ENCODE measurements around the gene ELF1. TPM values are rescaled to one million over a fixed set of nuclear protein-coding genes. Genes with fewer than 3 reads are reported as not detected.

ELF1 gene
- total RNA-seq = 129 and 136 TPM in 2 replicates

DNA sequence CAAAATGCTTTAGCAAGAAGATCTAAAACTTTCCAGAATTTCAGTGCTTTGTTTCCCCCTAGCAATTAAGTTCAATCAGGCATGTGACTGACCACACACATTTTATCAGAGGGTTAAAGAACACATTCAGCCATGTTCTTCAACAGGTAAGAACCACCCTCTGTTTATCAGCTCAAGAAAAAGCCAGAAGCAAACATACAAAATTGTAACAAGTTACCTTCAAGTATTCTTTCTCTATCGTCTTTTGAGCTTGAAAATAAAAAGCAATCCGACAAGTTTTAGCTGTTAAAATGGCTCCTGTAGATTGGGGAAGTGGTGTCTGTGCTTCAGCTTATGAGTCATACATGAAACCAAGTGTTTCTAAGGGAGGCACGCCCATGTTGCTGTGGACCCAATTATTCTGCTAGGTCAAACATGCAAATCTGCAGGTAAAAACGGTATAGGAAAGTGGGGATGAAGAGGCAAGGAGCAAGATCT, at the start of gene ELF1:
ELF1 (minus strand) TSS at position 306 of the 477 bp plus-strand sequence. CDS start 37,262 bp downstream, outside the sequence.
- POLR2A ChIA-PET = interaction anchor here (0.6 to 7.9 kb wide), 17 partner anchors 12 to 1254 kb away, joined by 3 to 118 read pairs (median 6); partner anchors contain the start of gene WBP4
- CTCF ChIA-PET = interaction anchor here (0.6 to 2.4 kb wide), 10 partner anchors 14 to 242 kb away, joined by 3 to 11 read pairs (median 3); no protein-coding TSS in a partner anchor
- TF ChIP-seq, protein P1, sequence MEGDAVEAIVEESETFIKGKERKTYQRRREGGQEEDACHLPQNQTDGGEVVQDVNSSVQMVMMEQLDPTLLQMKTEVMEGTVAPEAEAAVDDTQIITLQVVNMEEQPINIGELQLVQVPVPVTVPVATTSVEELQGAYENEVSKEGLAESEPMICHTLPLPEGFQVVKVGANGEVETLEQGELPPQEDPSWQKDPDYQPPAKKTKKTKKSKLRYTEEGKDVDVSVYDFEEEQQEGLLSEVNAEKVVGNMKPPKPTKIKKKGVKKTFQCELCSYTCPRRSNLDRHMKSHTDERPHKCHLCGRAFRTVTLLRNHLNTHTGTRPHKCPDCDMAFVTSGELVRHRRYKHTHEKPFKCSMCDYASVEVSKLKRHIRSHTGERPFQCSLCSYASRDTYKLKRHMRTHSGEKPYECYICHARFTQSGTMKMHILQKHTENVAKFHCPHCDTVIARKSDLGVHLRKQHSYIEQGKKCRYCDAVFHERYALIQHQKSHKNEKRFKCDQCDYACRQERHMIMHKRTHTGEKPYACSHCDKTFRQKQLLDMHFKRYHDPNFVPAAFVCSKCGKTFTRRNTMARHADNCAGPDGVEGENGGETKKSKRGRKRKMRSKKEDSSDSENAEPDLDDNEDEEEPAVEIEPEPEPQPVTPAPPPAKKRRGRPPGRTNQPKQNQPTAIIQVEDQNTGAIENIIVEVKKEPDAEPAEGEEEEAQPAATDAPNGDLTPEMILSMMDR (IDR thresholded peaks at IDR 0.05) = no peak
- Mint-ChIP-seq H3K36me3 (ENCODE audit: low read depth) (peaks cover 31% of the 10 kb centered on the region), H3K4me3 (peak within 1 kb of the TSS; percentile 94), H3K27me3 (no peaks in the 10 kb centered on the region), H3K4me1 (peaks cover 46% of the 10 kb centered on the region), H3K9me3 (no peaks in the 10 kb centered on the region), H3K27ac (peak within 1 kb of the TSS; percentile 99)
- intact Hi-C loops (cut with micrococcal nuclease) = loop anchor here (1.0 to 10.0 kb wide), 9 partner anchors 34 to 1256 kb away; partner anchors contain the start of genes AKAP11, FOXO1, MTRF1 and NAA16
- DNase-seq (peak; percentile 26), ATAC-seq (ENCODE audit: low read depth) (peak; percentile 87)

DNA sequence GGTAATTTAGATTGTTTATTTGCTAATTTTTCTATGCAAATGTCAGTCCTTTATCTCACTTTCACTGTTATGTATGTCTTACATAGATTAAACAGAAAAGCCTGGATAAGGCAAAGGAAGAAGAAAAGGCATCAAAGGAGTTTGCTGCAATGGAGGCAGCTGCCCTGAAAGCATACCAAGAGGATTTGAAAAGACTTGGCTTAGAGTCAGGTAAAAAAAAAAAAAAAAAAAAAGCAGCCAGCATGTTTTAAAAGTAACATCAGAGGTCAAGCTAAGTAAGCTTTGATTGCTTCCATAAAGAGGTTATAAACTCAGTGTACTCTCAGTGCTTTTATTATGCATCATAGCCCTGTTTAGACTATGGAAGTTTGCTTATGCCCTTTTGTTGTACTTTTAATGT, 46.0 kb upstream of the ELF1 start:
- no peaks in the 10 kb centered on the region for H3K9me3 Mint-ChIP-seq
- CTCF ChIA-PET = no interaction called here
- peaks cover 14% of the 10 kb centered on the region for H3K4me1 Mint-ChIP-seq
- ATAC-seq (ENCODE audit: low read depth) (no peak), DNase-seq (no peak)
- peaks cover 2% of the 10 kb centered on the region for H3K27me3 Mint-ChIP-seq
- H3K36me3 Mint-ChIP-seq (ENCODE audit: low read depth) = peaks cover 61% of the 10 kb centered on the region
- intact Hi-C loops (cut with micrococcal nuclease) = no loop called here
- H3K27ac Mint-ChIP-seq = no peak overlapping the region
- POLR2A ChIA-PET = no interaction called here
- H3K4me3 Mint-ChIP-seq = no peak overlapping the region
- TF ChIP-seq, protein P1 (IDR thresholded peaks at IDR 0.05) = no peak

DNA sequence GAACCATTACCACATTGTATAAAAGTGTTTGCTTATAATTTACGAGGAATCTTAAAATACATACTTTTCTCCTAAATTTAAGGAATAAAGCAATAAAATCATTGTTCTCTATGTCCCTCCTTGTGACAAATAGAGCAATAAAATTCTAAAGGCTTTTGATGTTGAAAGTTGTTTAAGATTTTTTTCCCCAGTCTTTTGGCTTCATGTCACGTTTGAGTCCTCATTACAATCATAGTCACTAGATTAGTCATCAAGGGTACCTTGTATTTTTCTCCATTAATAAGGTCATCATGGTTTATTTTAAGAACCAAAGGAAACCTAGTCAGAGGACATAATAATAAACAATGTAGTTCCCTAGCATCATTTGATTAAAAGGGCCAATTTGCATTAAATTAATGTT, 45.4 kb upstream of the ELF1 start:
- Mint-ChIP-seq H3K27me3 (peaks cover 2% of the 10 kb centered on the region), H3K4me1 (peaks cover 18% of the 10 kb centered on the region), H3K9me3 (no peaks in the 10 kb centered on the region), H3K36me3 (ENCODE audit: low read depth) (peaks cover 57% of the 10 kb centered on the region), H3K27ac (no peak overlapping the region), H3K4me3 (no peak overlapping the region)
- DNase-seq = no peak
- CTCF ChIA-PET = no interaction called here
- TF ChIP-seq, protein P1 (IDR thresholded peaks at IDR 0.05) = no peak
- POLR2A ChIA-PET = no interaction called here
- intact Hi-C loops (cut with micrococcal nuclease) = loop anchor here (5.0 kb wide), 4 partner anchors 397 to 1407 kb away; partner anchors contain the start of genes COG6, DGKH and FOXO1
- ATAC-seq (ENCODE audit: low read depth) = no peak

DNA sequence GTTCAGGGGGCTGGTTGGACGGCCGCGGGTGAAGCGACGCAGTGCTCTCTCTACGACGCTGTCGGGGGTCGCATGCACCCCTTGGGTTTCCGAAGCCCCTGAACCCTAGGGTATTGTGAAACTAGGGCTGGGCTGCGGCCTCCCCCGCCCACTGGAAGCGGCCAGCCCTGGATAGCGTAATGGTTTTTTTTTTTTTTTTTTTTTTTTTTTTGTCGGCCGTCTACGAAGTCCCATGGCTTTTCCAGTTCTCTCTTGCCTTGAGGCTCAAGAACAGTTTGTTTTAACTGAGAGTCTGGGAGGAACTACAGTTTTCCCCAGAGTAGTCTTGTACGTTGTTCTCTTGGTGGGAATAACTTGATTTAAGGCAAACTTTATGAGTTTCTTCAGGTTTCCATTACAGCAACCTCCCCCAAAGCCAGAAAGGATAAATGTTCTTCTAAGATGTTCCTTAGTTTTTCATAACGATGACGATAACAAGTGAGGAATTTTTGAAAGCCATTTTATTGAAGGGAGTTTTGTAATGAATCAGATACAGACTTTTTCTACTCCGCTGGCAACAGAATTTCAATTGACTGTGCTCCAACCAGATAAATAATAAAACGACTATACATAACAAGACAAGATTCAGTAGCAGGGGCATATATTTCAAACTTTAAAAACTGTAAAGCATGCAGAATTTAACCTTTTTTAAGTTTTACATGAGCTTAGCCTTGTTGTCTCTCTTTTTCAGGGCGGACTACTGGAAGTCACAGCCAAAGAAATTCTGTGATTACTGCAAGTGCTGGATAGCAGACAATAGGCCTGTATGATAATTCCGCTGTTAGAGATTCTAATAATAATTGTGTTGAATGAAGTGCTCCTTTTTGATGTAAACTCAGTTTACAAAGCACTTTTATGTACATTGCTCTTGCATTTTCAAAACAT, 43.1 kb upstream of the ELF1 start:
- CTCF ChIA-PET = no interaction called here
- Mint-ChIP-seq H3K27me3 (peaks cover 2% of the 10 kb centered on the region), H3K4me1 (peaks cover 33% of the 10 kb centered on the region), H3K36me3 (ENCODE audit: low read depth) (peaks cover 42% of the 10 kb centered on the region), H3K4me3 (peak overlapping the region; percentile 100), H3K9me3 (no peaks in the 10 kb centered on the region), H3K27ac (peak overlapping the region; percentile 100)
- TF ChIP-seq, protein P1 (IDR thresholded peaks at IDR 0.05) = no peak
- POLR2A ChIA-PET = interaction anchor here (0.8 to 5.4 kb wide), 6 partner anchors 8 to 141 kb away, joined by 3 to 118 read pairs (median 12); partner anchors contain the start of gene ELF1
- peak; percentile 13 for ATAC-seq (ENCODE audit: low read depth)
- intact Hi-C loops (cut with micrococcal nuclease) = loop anchor here (1.0 to 5.0 kb wide), 14 partner anchors 9 to 1405 kb away; partner anchors contain the start of genes AKAP11, COG6, DGKH and FOXO1
- DNase-seq = no peak

Measured in activated B cell treated with CpG ODN at 0.5 μM for 24 hours (primary cell).